Keratinocyte (primary cell): ENCODE data around the gene SMNDC1. TPM values are rescaled to one million over a fixed set of nuclear protein-coding genes. Genes with fewer than 3 reads are reported as not detected.

Experiments used
- DNase-seq: peaks from one replicate; pipeline ENCODE4 v3.0.0-alpha.2; 2011; ENCODE audit warnings: low read depth, missing footprints, low spot score
- FAIRE-seq: peaks from 2 replicates; lab custom pipeline; 2011; peaks lifted over from hg19 to GRCh38; lab: Jason Lieb, UNC
- H2AFZ ChIP-seq: 2 replicates; pipeline ENCODE4 v1.6.0; 2012; ENCODE audit warnings: low read length, control low read depth, inconsistent platforms; ENCODE audit not compliant: control insufficient read depth
- H3K27ac ChIP-seq: 2 replicates; pipeline ENCODE4 v1.5.1; 2011; ENCODE audit warnings: low read length; ENCODE audit not compliant: control insufficient read depth, insufficient read depth
- H3K27me3 ChIP-seq: 3 replicates; pipeline ENCODE4 v1.6.0; 2011; ENCODE audit warnings: low read length; ENCODE audit not compliant: control insufficient read depth, insufficient read depth; ENCODE audit errors: extremely low read depth
- H3K36me3 ChIP-seq, 2 experiments: 2 replicates in 1 of 2; 3 replicates in 1 of 2; pipeline ENCODE4 v1.5.1; 2011; ENCODE audit warnings: low read length in 2 of 2, mild to moderate bottlenecking in 1 of 2; ENCODE audit not compliant: control insufficient read depth in 2 of 2, insufficient read depth in 2 of 2; ENCODE audit errors: extremely low read depth in 1 of 2
- H3K4me1 ChIP-seq: 3 replicates; pipeline ENCODE4 v1.5.1; 2011; ENCODE audit warnings: low read length; ENCODE audit not compliant: control insufficient read depth, insufficient read depth; ENCODE audit errors: extremely low read depth
- H3K4me2 ChIP-seq: 3 replicates; pipeline ENCODE4 v1.6.0; 2011; ENCODE audit warnings: low read depth, low read length; ENCODE audit not compliant: control insufficient read depth, insufficient read depth; ENCODE audit errors: extremely low read depth
- H3K4me3 ChIP-seq, 3 experiments: fragments of 200-600 bp in 1 of 3; sonication (generic) in 1 of 3; 2 replicates in 2 of 3; 3 replicates in 1 of 3; pipeline ENCODE4 v1.5.1; 2011 to 2016; ENCODE audit warnings: low read length in 3 of 3, mild to moderate bottlenecking in 3 of 3, control low read depth in 2 of 3, inconsistent platforms in 1 of 3, low read depth in 1 of 3, mixed read lengths in 1 of 3, mixed run types in 1 of 3, moderate library complexity in 1 of 3; ENCODE audit not compliant: control insufficient read depth in 2 of 3, insufficient read depth in 2 of 3; ENCODE audit errors: extremely low read depth in 1 of 3
- H3K79me2 ChIP-seq: 2 replicates; pipeline ENCODE4 v1.6.0; 2012; ENCODE audit warnings: low read length; ENCODE audit not compliant: control insufficient read depth, insufficient read depth
- H3K9ac ChIP-seq: 3 replicates; pipeline ENCODE4 v1.6.0; 2011; ENCODE audit warnings: low read length; ENCODE audit not compliant: control insufficient read depth, insufficient read depth; ENCODE audit errors: extremely low read depth
- H3K9me1 ChIP-seq: 3 replicates; pipeline ENCODE4 v1.6.0; 2011; ENCODE audit warnings: low read length; ENCODE audit not compliant: control insufficient read depth, insufficient read depth; ENCODE audit errors: extremely low read depth
- H3K9me3 ChIP-seq: 2 replicates; pipeline ENCODE4 v1.5.1; 2012; ENCODE audit warnings: low read depth, low read length; ENCODE audit not compliant: control insufficient read depth
- H4K20me1 ChIP-seq: 3 replicates; pipeline ENCODE4 v1.6.0; 2011; ENCODE audit warnings: low read length; ENCODE audit not compliant: control insufficient read depth, insufficient read depth; ENCODE audit errors: extremely low read depth
- EZH2 ChIP-seq: IDR thresholded peaks from one replicate; pipeline ENCODE4 v1.6.1; 2012; ENCODE audit warnings: inconsistent platforms, mild to moderate bottlenecking, low read length, moderate library complexity
- dilution Hi-C: fragments of 300-500 bp; cut with MboI; formaldehyde crosslinking; loops from one replicate; pipeline ENCODE4 v1.7.0; 2020; ENCODE audit warnings: low sequenced_read_pairs; ENCODE audit not compliant: extremely low pct_ligation_motif_present
- polyA minus RNA-seq, 3 experiments: library from RNA; depleted of rRNA, polyadenylated mRNA; stranded (reverse); fragments of >200 nt; gene quantifications; 1 replicate in 1 of 3; 2 replicates in 1 of 3; 3 replicates in 1 of 3; pipeline ENCODE4 v1.2.3, GENCODE V29; 2011
- polyA plus RNA-seq, 5 experiments: library from polyadenylated mRNA; depleted of rRNA in 3 of 5; stranded (reverse) in 3 of 5; stranded (forward) in 1 of 5; unstranded in 1 of 5; fragments of >200 nt; gene quantifications; 1 replicate in 1 of 5; 2 replicates in 3 of 5; 3 replicates in 1 of 5; pipeline versions ENCODE4 v1.2.1 to v1.2.3, GENCODE V29; 2011 to 2012; ENCODE audit warnings: missing spikeins in 2 of 5, low read depth in 1 of 5, low replicate concordance in 1 of 5
- TF ChIP-seq, protein P1 (sequence below), 3 experiments: IDR thresholded peaks in 1 of 3; conservative IDR thresholded peaks in 1 of 3; optimal IDR thresholded peaks in 1 of 3; 2 replicates in 2 of 3; 3 replicates in 1 of 3; pipeline versions ENCODE3 to v1.5.1; 2011; ENCODE audit warnings: low read length in 3 of 3, mild to moderate bottlenecking in 3 of 3, moderate library complexity in 2 of 3, control low read depth in 1 of 3, inconsistent platforms in 1 of 3; ENCODE audit not compliant: insufficient read depth in 2 of 3; ENCODE audit errors: extremely low read depth in 1 of 3

Gene SMNDC1
- polyA plus RNA-seq (9.5 to 19.8 TPM (median 17.3 TPM) in 3 replicates), polyA minus RNA-seq (1.8 to 8.0 TPM (median 2.8 TPM) in 3 replicates)
- polyA plus RNA-seq (2011; ENCODE audit: low read depth) = 83.1 TPM
- polyA plus RNA-seq (2011; cell fraction: cytosol; rRNA removed) = 17.0 and 27.9 TPM in 2 replicates
- 21.1 and 30.5 TPM in 2 replicates for polyA plus RNA-seq (2011; cell fraction: nucleus; rRNA removed)
- 21.5 and 34.8 TPM in 2 replicates for polyA plus RNA-seq (2012; ENCODE audit: low replicate concordance)
- polyA minus RNA-seq (2011; cell fraction: cytosol; rRNA and poly(A)+ RNA removed) = 5.9 TPM
- 3.4 and 6.5 TPM in 2 replicates for polyA minus RNA-seq (2011; cell fraction: nucleus; rRNA and poly(A)+ RNA removed)

DNA sequence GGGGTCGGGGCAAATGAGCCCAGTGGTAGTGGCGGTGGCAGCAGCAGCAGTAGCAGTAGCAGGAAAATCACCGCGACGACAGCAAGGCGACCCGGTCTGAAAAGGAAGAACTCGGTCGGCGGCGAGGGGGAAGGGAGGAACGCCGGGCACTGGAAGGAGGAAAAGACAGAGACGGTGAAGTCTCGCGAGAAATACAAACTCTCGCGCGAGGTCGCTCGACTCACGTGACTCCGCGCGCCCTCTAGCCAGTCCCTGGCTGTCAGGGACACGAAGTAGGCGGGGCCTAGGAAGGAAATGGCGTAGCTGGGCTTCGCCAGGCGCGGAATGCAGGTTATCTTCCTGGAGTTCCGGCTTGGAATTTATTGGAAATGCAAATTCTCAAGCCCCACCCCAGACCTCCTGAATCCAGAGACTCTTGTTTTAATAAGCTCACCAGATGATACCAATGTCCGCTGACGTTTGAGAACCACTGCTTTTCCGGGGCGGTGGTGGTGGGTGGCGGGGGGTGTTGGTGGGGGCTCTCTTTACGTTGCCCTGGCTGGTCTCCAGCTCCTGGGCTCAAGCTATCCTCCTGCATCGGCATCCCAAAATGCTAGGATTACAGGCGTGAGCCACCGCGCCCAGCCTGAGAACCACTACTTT lies at the start of gene SMNDC1:
TSS of gene SMNDC1 (minus strand) at position 141 of the 642 bp plus-strand sequence. CDS start 1,333 bp downstream, outside the sequence.
- DNase-seq (peak; percentile 93), FAIRE-seq (peak; percentile 95)
- Histone ChIP-seq H4K20me1 (peaks cover 6% of the 10 kb centered on the region), H3K79me2 (peaks cover 47% of the 10 kb centered on the region), H3K9me1 (no peaks in the 10 kb centered on the region), H3K36me3 (peaks cover 6 to 21% of the 10 kb centered on the region in 2 experiments), H3K27ac (peak within 1 kb of the TSS; percentile 84), H3K9ac (peak within 1 kb of the TSS; percentile 96), H3K9me3 (no peaks in the 10 kb centered on the region), H3K27me3 (no peaks in the 10 kb centered on the region), H3K4me2 (peak within 1 kb of the TSS; percentile 95), H2AFZ (peak within 1 kb of the TSS; percentile 43), H3K4me3 (peak within 1 kb of the TSS; percentile 78 to 97 (median 92)), H3K4me1 (peaks cover 33% of the 10 kb centered on the region)
- TF ChIP-seq EZH2 = no peak
- TF ChIP-seq, protein P1, sequence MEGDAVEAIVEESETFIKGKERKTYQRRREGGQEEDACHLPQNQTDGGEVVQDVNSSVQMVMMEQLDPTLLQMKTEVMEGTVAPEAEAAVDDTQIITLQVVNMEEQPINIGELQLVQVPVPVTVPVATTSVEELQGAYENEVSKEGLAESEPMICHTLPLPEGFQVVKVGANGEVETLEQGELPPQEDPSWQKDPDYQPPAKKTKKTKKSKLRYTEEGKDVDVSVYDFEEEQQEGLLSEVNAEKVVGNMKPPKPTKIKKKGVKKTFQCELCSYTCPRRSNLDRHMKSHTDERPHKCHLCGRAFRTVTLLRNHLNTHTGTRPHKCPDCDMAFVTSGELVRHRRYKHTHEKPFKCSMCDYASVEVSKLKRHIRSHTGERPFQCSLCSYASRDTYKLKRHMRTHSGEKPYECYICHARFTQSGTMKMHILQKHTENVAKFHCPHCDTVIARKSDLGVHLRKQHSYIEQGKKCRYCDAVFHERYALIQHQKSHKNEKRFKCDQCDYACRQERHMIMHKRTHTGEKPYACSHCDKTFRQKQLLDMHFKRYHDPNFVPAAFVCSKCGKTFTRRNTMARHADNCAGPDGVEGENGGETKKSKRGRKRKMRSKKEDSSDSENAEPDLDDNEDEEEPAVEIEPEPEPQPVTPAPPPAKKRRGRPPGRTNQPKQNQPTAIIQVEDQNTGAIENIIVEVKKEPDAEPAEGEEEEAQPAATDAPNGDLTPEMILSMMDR (optimal IDR thresholded peaks at IDR 0.05 in 1 of 3, IDR thresholded peaks at IDR 0.05 in 1 of 3, conservative IDR thresholded peaks at IDR 0.05 in 1 of 3; ENCODE audit: extremely low read depth in 1 of 3, insufficient read depth in 2 of 3, low read length in 3 of 3) = no peak
- dilution Hi-C loops = loop anchor here (25.0 kb wide), 2 partner anchors 257 to 582 kb away; partner anchors contain the start of gene SMC3

GRCh38 chr10:110354322-110354766 lies 49.6 kb upstream of the SMNDC1 start:
- Histone ChIP-seq H3K4me2 (peak overlapping the region; percentile 98), H3K4me1 (peaks cover 38% of the 10 kb centered on the region), H3K27ac (peak overlapping the region; percentile 99), H2AFZ (peak overlapping the region; percentile 56), H3K9me1 (no peaks in the 10 kb centered on the region), H4K20me1 (no peaks in the 10 kb centered on the region), H3K4me3 (peak overlapping the region; percentile 9 to 68 (median 62)), H3K9me3 (no peaks in the 10 kb centered on the region), H3K9ac (peak overlapping the region; percentile 91), H3K79me2 (no peaks in the 10 kb centered on the region), H3K36me3 (no peaks in the 10 kb centered on the region), H3K27me3 (no peaks in the 10 kb centered on the region)
- dilution Hi-C loops = no loop called here
- DNase-seq = peak; percentile 78
- TF ChIP-seq, protein P1 (optimal IDR thresholded peaks at IDR 0.05 in 1 of 3, IDR thresholded peaks at IDR 0.05 in 1 of 3, conservative IDR thresholded peaks at IDR 0.05 in 1 of 3; ENCODE audit: extremely low read depth in 1 of 3, insufficient read depth in 2 of 3, low read length in 3 of 3) = peak; percentile 85 to 98 (median 94)
- no peak for TF ChIP-seq EZH2
- FAIRE-seq = peak; percentile 63
